Panc1 (cell line): ENCODE results near the gene CACNA1B. TPM values are rescaled to one million over a fixed set of nuclear protein-coding genes. Genes with fewer than 3 reads are reported as not detected.

Experiments used
- ATAC-seq: fragments of 200-7000 bp; cut with Tn5 transposase; 2 replicates; pipeline ENCODE4 v1.9.1; 2020; ENCODE audit warnings: mild to moderate bottlenecking, moderate library complexity
- BruUV-seq: library from RNA; stranded (reverse); fragments of 400-500 nt; replicated peaks from 2 replicates; lab custom pipeline; 2021; lab: Mats Ljungman, UMichigan
- CTCF ChIA-PET: fragments of 300-600 bp; sonication (Branson Sonifier 250); formaldehyde crosslinking; loops from one replicate; lab custom pipeline; 2022; ENCODE audit warnings: antibody characterized with exemption; lab: Charles Lee
- POLR2A ChIA-PET: fragments of 300-600 bp; sonication (Branson Sonifier 250); formaldehyde crosslinking; loops from one replicate; lab custom pipeline; 2022; ENCODE audit warnings: antibody characterized with exemption; lab: Charles Lee
- DNase-seq: peaks from one replicate; pipeline ENCODE4 v3.0.0-alpha.2; 2010; ENCODE audit warnings: low read depth, low spot score
- H3K27ac ChIP-seq: 2 replicates; pipeline ENCODE4 v1.5.1; 2011; ENCODE audit warnings: mild to moderate bottlenecking, low read length, inconsistent platforms
- H3K27me3 ChIP-seq: fragments of 200-500 bp; sonication (Bioruptor generic); 2 replicates; pipeline ENCODE4 v1.6.0; 2014; ENCODE audit warnings: low read length, inconsistent platforms; ENCODE audit not compliant: control insufficient read depth, insufficient read depth
- H3K36me3 ChIP-seq: fragments of 200-500 bp; sonication (Bioruptor generic); 2 replicates; pipeline ENCODE4 v1.5.1; 2014; ENCODE audit warnings: inconsistent platforms, mild to moderate bottlenecking, low read length, moderate library complexity; ENCODE audit not compliant: control insufficient read depth, insufficient read depth
- H3K4me1 ChIP-seq: 2 replicates; pipeline ENCODE4 v1.5.1; 2011; ENCODE audit warnings: inconsistent platforms, mild to moderate bottlenecking, low read length, moderate library complexity; ENCODE audit not compliant: control insufficient read depth, insufficient read depth
- H3K4me3 ChIP-seq, 2 experiments: 2 replicates each; pipeline ENCODE4 v1.5.1; 2011 to 2012; ENCODE audit warnings: low read depth in 2 of 2, low read length in 2 of 2, mild to moderate bottlenecking in 2 of 2, inconsistent platforms in 1 of 2, moderate library complexity in 1 of 2
- H3K9me3 ChIP-seq: fragments of 200-500 bp; sonication (Bioruptor generic); 2 replicates; pipeline ENCODE4 v1.5.1; 2014; ENCODE audit warnings: low read depth, mild to moderate bottlenecking, inconsistent platforms, low read length, moderate library complexity; ENCODE audit not compliant: control insufficient read depth, insufficient read depth
- POLR2AphosphoS5 ChIP-seq: IDR thresholded peaks from 2 replicates; pipeline ENCODE4 v1.6.1; 2012; ENCODE audit warnings: mild to moderate bottlenecking, low read depth, low read length, moderate library complexity
- REST ChIP-seq, 2 experiments: IDR thresholded peaks; 2 replicates each; pipeline ENCODE4 v1.6.1; 2011 to 2012; ENCODE audit warnings: low read depth in 2 of 2, control low read depth in 1 of 2, low read length in 1 of 2, mild to moderate bottlenecking in 1 of 2, moderate library complexity in 1 of 2; ENCODE audit not compliant: insufficient read depth in 1 of 2
- SIN3A ChIP-seq: IDR thresholded peaks from 2 replicates; pipeline ENCODE4 v1.6.1; 2012; ENCODE audit warnings: low read depth, mild to moderate bottlenecking, low read length, moderate library complexity, borderline replicate concordance; ENCODE audit not compliant: insufficient read depth
- TCF7L2 ChIP-seq: IDR thresholded peaks from 2 replicates; pipeline ENCODE4 v1.6.1; 2011; ENCODE audit warnings: mild to moderate bottlenecking, low read depth, low read length, inconsistent platforms
- in situ Hi-C: cut with HindIII; loops from 2 replicates; pipeline ENCODE4 v1.10.0; 2016; ENCODE audit warnings: low sequenced_read_pairs, low pct_unique_long_range_greater_than_20kb
- intact Hi-C: fragments of 100-400 bp; cut with micrococcal nuclease; formaldehyde crosslinking; loops from one replicate; pipeline ENCODE4 v1.10.0; 2022; ENCODE audit not compliant: unreplicated experiment
- total RNA-seq: library from RNA; stranded (reverse); gene quantifications from one replicate; pipeline ENCODE4 v1.2.1, GENCODE V29; 2021; ENCODE audit not compliant: unreplicated experiment
- TF ChIP-seq, protein P1 (sequence below): fragments of 450-650 bp; IDR thresholded peaks from 2 replicates; pipeline ENCODE4 v1.5.1; 2017; ENCODE audit warnings: mild to moderate bottlenecking

The CACNA1B gene
- total RNA-seq, 1 experiment from 2014 or later: 0.49 TPM

DNA sequence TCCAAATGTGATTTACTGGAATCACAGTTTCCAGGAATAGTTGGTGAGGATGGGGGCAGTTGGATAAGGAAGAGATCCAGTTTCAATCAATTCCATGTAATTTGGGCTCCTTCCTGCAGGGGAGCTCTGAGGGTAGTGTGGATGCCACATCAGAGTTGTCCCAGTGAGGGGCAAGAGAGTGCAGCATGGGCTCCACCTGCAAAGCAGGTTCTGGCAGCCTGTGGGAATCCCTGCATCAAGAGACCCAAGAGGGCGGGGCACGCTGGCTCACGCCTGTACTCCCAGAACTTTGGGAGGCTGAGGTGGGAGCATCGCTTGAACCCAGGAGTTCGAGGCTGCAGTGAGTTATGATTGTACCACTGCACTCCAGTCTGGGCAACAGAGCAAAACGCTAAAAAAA, 188.5 kb downstream of the CACNA1B start:
- DNase-seq: no peak
- in situ Hi-C loops: no loop called here
- TF ChIP-seq TCF7L2 (no peak), SIN3A (no peak), POLR2AphosphoS5 (no peak), REST (IDR thresholded peaks at IDR 0.05; ENCODE audit: insufficient read depth in 1 of 2, low read depth in 2 of 2, low read length in 1 of 2) (no peak)
- TF ChIP-seq, protein P1, sequence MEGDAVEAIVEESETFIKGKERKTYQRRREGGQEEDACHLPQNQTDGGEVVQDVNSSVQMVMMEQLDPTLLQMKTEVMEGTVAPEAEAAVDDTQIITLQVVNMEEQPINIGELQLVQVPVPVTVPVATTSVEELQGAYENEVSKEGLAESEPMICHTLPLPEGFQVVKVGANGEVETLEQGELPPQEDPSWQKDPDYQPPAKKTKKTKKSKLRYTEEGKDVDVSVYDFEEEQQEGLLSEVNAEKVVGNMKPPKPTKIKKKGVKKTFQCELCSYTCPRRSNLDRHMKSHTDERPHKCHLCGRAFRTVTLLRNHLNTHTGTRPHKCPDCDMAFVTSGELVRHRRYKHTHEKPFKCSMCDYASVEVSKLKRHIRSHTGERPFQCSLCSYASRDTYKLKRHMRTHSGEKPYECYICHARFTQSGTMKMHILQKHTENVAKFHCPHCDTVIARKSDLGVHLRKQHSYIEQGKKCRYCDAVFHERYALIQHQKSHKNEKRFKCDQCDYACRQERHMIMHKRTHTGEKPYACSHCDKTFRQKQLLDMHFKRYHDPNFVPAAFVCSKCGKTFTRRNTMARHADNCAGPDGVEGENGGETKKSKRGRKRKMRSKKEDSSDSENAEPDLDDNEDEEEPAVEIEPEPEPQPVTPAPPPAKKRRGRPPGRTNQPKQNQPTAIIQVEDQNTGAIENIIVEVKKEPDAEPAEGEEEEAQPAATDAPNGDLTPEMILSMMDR: no peak
- H3K4me1 ChIP-seq: no peaks in the 10 kb centered on the region
- ChIA-PET POLR2A (no interaction called here), CTCF (no interaction called here)
- no peak overlapping the region for H3K27ac ChIP-seq
- H3K27me3 ChIP-seq: no peaks in the 10 kb centered on the region
- no peak for ATAC-seq
- intact Hi-C loops: no loop called here
- H3K36me3 ChIP-seq: no peaks in the 10 kb centered on the region
- no peaks in the 10 kb centered on the region for H3K9me3 ChIP-seq
- no TSS peak for BruUV-seq
- H3K4me3 ChIP-seq: no peak overlapping the region

DNA sequence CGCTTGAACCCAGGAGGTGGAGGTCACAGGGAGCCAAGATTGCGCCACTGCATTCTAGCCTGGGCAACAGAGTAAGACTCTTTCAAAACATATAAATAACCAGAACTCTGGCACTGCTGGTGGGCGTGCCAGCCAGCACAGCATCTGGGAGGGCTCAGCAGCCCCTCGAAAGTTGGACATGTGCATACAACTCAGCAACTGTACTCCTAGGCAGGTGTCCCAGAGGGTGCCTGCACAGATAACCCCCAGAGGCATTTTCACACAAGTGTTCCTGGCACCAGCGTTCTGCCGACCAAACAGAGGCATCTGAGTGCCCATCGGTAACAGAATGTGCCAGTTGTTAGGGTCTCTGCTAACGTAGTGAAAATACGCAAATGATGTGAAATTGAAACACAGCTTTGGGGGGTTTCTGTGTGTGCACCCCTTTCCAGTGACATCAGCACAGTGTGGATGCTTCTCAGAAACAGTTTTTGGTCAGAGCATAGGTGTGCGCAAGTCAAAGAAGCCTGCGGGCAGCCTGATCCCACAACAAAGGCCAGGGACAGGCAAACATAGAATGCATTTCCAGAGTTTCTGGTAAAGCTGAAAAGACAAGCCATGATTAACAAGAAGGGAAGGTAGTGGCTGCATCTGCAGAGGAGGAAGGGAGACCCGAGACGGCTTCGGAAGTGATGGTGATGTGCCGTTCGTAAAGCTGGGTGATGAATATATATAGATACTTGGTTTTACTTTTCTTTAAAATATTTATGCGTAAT, 190.2 kb downstream of the CACNA1B start:
- DNase-seq: no peak
- intact Hi-C loops: no loop called here
- ATAC-seq: no peak
- H3K4me3 ChIP-seq: no peak overlapping the region
- no peaks in the 10 kb centered on the region for H3K4me1 ChIP-seq
- in situ Hi-C loops: no loop called here
- no peaks in the 10 kb centered on the region for H3K36me3 ChIP-seq
- no peaks in the 10 kb centered on the region for H3K27me3 ChIP-seq
- H3K9me3 ChIP-seq: no peaks in the 10 kb centered on the region
- H3K27ac ChIP-seq: no peak overlapping the region
- POLR2A ChIA-PET: no interaction called here
- CTCF ChIA-PET: no interaction called here
- TF ChIP-seq REST (IDR thresholded peaks at IDR 0.05; ENCODE audit: insufficient read depth in 1 of 2, low read depth in 2 of 2, low read length in 1 of 2) (no peak), SIN3A (no peak), POLR2AphosphoS5 (no peak)
- TF ChIP-seq, protein P1: no peak
- no TSS peak for BruUV-seq
